ENCODE data around the gene MUCL3.
"Not testable (repeated sequence)": the region's sequence is repeated elsewhere in the genome, so short reads cannot be mapped to it uniquely, and the experiment has no call there.

MUCL3 gene

DNA sequence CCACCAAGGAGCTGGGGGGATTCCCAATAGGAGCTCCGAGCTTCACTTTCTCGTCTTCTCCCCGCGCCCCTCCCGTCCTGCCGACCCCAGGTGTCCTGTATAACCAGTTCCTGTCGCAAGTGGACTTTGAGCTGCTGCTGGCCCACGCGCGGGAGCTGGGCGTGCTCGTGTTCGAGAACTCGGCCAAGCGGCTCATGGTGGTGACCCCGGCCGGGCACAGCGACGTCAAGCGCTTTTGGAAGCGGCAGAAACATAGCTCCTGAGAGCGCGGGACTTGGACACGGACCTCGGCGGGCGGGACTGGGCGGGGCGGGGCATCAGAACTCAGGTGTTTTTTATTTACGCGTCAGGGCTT, 27.1 kb upstream of the MUCL3 start:
- DNase-seq (ENCODE audit: low read depth in 2 of 2) = no peak

DNA sequence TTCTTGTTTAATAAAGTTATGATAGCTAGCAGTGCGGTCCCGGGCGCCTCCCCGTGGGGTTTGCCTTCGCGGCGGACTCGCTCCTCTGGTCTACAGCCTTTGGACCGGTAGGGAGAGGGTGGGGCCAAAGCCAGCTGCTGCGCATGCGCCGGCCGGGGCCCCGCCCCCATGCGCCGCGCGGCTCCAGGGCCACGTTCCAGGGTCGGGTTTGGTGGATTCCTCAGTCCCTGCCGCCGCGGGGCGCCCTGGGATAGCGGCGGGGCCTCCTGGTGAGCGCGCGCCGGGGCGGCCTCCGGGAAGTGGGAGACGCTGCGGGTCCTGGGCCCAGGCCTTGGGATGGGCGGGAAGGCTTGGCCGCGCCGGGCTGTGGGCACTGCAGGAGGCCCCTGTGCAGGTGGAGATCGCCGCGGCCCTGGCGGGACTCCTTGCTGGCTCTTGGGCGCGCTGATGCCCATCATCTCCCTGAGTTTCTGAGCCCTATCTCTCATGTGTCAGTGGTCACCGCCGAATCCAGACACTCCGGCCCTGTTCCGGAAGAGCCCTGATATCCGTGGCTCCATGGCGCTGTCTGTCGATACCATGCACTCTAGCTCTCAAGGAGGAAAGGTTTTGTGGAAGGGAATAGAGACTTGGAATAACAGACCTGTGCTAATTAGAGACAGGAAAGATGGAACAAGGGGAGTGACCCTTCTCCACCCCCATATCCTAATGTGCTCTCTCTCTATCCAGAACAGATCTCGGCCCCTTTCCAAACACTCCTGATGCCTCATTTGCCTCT, 26.5 kb upstream of the MUCL3 start, which contains the start of gene VARS2:
VARS2 (plus strand) TSS at position 163 of the 778 bp plus-strand sequence; CDS start at position 762, 599 bp downstream.
- peak; percentile 75 to 77 for DNase-seq (ENCODE audit: low read depth in 2 of 2)

DNA sequence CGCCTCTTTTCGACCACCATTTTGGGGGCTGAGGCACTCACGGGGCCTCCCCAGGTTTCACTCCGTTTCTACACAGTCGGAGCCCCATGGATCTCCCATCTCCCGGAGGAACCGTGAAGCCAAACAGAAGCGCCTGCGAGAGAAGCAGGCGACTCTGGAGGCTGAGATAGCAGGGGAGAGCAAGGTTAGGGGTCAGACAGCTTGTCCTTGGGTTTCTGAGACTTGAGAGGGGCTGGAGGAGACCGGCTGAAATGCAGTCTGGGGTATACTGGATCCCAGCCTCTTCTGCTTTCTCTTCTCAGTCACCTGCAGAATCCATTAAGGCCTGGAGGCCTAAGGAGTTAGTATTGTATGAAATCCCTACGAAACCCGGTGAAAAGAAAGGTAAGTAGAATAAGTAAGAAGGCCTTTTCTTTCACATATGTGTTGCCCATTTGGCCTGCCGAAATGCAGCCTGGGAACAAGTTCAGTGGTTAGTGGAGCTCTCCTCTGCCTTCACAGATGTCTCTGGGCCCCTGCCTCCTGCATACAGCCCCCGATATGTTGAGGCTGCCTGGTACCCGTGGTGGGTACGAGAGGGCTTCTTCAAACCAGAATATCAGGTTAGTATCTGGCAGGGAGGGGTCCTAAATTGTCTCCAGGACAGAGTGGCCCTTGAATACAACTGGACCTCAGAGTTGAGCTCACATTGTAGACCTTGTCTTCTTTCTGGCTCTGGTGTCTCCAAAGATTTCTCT, 25.8 kb upstream of the MUCL3 start:
- DNase-seq (ENCODE audit: low read depth in 2 of 2) = no peak

DNA sequence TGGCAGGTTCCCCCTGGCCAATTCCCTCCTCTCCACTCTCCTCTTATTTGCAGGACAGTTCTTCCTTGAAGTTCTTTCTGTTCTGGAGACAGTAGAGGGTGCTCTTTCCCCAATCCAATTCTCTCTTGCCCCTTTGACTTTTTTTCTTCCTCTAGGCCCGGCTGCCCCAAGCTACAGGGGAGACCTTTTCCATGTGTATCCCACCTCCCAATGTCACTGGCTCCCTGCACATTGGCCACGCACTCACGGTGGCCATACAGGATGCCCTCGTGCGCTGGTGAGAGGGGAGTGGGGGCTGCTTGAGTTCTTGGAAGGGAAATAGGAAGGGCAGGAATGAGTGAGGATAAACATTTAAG, 25.2 kb upstream of the MUCL3 start:
- DNase-seq (ENCODE audit: low read depth in 2 of 2) = no peak

DNA sequence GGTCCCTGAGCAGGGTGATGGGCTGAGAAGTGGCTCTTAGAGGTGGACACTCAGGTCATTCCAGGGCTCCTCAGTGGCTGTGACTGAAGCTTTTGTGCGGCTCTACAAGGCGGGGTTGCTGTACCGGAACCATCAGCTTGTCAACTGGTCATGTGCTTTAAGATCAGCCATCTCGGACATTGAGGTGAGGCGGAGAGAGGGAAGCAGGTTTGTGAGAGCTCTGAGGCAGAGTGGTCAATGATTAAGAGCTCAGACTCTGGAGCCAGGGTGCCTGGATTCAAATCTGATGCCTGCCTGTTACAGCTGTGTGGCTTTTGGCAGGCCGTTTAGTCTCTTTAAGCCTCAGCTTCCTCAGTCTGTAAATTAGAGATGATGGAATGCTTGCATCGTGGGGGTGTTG, 23.7 kb upstream of the MUCL3 start:
- no peak for DNase-seq (ENCODE audit: low read depth in 2 of 2)

DNA sequence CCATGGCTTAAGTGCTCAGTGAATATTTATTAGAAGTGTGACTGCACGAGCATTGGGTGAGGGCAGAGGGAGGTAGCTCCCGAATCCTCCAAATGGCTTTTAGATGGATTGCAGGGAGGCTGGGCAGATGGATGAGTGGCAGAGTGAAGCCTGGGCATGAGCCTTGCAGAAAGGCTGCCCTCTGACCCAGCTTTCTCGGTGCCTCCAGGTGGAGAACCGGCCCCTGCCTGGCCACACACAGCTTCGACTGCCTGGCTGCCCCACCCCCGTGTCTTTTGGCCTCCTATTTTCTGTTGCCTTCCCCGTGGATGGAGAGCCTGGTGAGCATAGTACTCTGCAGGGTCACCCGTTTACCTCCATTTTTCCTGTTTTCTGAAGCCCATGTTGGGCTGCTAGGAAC, 23.3 kb upstream of the MUCL3 start:
- no peak for DNase-seq (ENCODE audit: low read depth in 2 of 2)

DNA sequence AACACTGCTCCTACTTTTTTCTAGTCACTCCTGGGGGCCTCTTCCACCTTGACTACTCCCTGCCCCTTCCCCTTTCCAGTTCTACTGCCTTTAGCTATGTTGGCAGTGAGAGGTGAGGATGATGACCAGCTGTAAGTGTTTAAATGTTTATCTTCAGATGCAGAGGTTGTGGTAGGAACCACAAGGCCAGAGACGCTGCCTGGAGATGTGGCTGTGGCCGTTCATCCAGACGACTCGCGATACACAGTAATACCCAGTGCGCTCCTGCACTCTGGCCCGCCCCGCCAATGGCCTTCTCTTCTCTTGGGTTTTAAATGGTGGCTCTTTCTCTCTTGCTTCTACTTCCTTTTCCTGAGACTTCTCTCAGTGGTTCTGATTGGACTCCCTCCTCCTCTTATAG, 22.1 kb upstream of the MUCL3 start:
- DNase-seq (ENCODE audit: low read depth in 2 of 2) = no peak

DNA sequence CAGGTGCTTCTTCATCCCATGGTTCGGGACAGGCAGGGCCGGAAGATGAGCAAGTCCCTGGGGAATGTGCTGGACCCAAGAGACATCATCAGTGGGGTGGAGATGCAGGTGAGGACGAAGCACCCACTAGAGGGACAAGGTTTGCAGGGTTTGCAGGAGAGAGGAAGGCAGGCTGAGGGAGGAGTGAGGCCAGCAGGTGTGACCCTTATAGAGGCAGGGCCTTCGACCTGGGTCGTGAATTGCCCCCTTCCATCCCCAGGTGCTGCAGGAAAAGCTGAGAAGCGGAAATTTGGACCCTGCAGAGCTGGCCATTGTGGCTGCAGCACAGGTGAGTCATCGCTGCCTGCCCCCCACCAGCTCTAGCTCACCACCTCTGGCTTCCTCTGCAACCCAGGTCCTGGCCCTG, 18.3 kb upstream of the MUCL3 start:
- DNase-seq (ENCODE audit: low read depth in 2 of 2) = no peak

DNA sequence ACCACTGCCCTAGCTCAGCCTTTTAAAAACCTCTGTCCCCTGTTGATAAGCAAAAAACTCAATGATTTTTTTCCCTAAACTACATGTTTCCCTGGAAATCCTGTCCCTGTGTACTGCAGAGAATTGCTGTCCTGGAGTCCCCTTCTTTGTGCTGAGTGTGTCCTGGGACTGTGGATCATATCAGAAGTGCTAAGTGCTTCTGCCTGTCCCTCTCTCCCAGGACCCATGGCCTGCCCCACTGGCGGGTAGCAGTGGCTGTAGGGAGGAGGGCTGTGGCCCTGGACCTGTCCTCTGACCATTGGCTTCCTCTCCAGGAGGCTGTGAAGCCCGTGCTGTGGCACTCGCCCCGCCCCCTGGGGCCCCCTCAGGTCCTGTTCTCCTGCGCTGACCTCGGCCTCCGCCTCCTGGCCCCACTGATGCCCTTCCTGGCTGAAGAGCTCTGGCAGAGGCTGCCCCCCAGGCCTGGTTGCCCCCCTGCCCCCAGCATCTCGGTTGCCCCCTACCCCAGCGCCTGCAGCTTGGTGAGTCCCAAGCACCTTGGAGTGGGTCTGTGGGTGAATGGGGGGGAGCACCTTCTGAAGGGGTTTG, 16.6 kb upstream of the MUCL3 start:
- DNase-seq (ENCODE audit: low read depth in 2 of 2) = not testable (repeated sequence)

DNA sequence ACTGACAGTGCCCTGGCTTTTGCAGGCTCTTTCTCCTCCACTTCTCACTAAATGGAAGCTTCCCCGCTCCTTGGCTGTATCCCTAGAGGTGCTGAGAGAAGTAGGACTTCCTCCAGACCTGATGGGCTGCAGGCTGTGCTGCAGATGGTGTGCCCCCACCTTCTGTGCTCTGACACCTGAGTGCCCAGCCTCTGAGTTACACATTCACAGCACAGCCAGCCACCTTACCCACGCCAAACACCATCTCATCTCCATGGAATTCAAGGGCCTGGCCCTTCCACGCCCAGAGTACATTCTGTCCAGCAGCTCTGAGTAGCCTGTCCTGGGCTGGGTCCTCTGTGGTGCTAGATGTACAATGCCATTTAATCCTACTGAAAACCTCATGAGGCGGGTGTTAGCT, 14.1 kb upstream of the MUCL3 start:
- DNase-seq (ENCODE audit: low read depth in 2 of 2) = no peak

DNA sequence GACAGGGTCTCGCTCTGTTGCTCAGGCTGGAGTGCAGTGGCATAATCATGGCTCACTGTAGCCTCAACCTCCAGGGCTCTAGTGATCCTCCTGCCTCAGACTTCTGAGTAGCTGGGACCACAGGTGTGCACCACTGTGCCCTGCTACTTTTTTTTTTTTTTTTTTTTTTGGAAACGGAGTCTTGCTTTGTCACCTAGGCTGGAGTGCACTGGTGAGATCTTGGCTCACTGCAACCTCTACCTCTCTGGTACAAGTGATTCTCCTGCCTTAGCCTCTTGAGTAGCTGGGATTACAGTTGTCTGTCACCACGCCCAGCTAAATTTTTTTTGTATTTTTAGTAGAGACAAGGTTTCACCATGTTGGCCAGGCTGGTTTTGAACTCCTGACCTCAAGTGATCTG, 13.7 kb upstream of the MUCL3 start:
- DNase-seq (ENCODE audit: low read depth in 2 of 2) = not testable (repeated sequence)

DNA sequence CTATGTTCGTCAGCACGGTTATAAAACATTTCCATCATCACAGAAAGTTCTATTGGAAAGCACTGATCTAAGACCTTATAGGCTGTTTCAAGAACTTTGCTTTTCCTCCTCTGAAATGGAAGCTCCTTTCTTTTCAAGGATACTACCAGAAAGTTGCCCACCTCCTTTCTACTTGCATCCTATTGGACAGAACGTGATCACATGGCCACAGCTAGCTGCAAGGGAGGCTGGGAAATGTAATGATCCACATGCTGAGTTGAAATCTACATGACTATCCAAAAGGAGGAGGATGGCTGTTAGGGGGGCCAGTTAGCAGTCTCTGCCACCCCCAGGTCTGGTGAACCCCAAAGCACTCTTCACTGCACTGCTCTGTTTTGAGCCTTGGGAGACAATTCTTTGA, 12.1 kb upstream of the MUCL3 start:
- no peak for DNase-seq (ENCODE audit: low read depth in 2 of 2)

DNA sequence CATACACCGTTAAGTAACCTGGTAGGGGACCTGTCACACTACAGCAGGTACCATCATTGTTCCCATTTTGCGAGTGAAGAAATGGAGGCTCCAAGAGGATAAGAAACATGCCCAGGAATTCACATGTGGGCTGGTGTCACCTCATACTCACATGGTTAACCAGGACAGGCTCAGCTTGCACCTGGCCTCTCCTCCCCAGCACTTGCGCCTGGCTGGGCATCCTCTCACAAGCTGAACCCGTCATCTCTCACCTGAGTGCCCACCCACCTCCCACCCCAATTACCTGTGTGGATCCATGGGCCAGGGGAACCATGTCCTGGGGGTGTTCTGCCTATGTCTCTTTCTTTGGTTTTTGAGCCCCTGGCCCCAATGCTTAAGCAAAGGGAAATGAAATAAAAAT, 10.3 kb upstream of the MUCL3 start:
- DNase-seq (ENCODE audit: low read depth in 2 of 2) = no peak

DNA sequence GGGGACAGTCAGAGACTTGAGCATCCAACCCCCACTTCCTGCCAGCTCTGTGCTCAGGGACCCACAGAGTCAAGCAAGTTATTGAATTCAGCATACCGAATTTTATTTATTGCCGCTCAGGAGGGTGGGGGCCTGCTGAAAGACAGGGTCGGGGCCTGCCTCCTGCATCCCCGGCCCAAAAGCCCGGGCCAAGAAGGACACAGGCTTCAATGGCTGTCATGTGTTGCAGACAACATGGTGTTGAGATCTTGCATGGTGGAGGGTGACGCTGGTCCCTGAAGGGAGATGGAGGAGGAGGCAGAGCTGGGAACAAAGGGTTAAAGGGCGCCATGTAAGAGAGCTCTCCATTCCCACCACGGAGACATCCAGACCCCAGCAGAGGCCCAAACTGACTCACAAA, 9.5 kb upstream of the MUCL3 start:
- DNase-seq (ENCODE audit: low read depth in 2 of 2) = no peak

DNA sequence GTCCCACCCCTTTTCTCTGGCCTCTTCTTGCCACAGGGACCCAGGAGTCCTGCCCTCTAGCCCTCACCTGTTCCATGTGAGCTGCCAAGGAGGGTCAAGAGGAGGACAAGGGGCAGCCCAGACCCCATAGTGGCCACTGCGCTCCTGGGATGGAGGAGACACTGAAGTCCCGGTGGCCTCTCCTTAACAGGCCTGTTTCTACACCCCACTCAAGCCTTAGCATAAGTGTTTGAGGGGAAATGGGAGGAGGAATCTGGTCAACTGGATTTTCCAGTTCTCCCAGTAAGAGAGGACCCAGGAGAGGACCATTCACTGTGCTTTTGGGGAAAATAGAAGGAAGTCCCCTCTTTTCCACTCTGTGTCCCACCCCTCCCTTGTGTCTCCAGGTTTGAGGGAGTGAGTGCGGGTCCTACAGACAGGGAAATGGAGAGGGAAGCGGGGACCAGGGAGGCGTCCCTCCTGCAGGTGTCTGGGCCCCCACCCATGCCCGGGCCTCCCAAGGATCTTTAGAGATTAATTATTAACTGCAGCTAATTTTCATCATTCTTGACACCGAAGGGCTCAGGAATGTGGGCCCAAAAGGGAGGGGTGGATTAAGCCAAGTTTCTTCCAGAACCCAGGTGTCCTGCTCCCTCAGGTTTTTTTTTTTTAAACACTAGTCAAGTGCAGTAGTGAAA, 8.7 kb upstream of the MUCL3 start, which contains the start of gene SFTA2:
SFTA2 (minus strand) TSS at position 202 of the 677 bp plus-strand sequence; CDS start at position 128, 74 bp downstream.
- no peak for DNase-seq (ENCODE audit: low read depth in 2 of 2)

DNA sequence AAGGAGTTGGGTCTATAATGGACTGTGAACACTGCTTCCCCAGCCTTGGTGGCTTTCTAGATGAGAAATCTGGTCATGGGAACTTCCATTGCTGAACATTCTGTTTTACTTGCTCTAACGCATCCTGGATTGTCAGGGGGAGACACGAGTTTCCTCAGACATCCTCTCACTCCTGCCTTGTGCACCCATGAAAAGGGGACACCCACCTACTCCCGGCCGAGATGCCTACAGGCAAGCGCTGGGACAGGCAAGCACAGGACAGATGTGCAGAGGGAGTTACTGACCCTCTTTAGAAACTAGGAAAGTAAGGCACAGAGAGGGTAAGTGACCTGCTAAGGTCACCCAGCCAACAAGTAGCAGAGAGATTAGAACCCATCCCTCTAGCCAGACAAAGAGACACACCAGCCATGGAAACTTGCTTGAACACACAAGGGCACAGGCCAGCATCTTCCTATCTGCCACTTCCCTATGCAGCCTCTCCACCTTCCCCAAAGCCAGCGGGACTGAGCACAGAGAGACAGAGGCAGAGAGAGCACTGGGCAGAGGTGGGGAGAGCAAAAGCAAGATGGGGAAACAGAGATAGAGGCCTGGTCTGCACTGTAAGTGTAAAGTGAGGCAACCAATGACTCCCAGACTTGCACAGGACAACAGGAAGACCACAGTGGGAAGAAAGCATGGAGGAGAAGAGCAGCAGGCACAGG, 8.0 kb upstream of the MUCL3 start:
- DNase-seq (ENCODE audit: low read depth in 2 of 2) = no peak

DNA sequence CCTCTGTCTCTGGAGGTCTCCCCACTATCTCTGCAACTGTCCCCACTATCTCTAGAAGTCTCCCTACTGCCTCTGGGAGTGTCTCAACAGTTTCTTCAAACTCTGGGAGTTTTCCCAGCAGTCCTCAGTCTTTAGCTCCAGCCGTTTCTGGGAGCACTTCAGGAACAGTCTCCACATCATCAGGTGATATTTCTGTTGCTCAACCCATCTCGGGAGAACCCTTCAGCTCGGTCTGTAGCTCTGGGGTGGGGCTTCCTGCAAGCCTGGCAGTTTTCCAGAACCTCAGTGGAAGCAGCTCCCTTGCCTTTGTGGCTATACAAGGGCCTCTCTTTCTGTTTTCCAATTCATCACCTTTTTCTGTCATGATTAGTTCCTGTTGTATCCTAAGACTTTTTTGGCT, 5.8 kb upstream of the MUCL3 start:
- no peak for DNase-seq (ENCODE audit: low read depth in 2 of 2)

DNA sequence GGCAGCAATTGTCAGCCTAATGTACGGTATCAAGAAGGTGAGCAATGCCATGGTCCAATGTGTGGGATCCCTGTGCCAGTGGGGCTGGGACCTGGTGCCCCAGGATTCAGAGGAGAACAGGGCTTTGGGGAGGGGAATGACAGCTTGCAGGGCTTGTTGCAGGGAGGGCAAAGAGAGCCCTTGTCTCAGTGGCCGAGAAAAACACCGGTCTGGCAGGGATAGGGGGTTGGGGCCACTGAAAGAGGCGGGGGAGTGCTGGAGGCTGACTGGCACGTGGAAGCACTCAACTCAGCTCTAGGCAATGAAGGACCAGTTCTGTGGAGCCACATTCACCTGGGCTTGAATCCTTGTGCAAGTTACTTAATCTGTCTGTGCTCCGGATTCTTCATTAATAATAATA, 3.5 kb upstream of the MUCL3 start:
- DNase-seq (ENCODE audit: low read depth in 2 of 2) = no peak

DNA sequence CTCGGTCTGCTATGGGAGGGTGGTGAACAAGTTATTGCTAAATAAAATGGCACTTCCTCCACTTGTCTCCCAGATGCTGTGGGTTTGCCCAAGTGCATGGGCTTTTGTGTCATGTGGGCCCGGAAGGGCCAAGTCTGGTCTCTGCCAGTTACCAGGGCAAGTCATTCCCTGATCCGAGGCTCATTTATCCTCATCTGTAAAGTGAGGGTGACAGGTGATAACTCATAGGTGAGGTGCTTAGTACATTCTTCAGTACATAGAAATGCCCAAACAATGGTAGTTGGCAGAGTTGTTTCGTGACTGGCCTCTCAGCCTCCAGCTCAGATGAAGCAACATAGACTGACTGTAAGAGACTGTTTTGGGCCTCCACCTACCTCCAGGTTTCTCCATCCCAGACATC, 2.0 kb upstream of the MUCL3 start:
- no peak for DNase-seq (ENCODE audit: low read depth in 2 of 2)

DNA sequence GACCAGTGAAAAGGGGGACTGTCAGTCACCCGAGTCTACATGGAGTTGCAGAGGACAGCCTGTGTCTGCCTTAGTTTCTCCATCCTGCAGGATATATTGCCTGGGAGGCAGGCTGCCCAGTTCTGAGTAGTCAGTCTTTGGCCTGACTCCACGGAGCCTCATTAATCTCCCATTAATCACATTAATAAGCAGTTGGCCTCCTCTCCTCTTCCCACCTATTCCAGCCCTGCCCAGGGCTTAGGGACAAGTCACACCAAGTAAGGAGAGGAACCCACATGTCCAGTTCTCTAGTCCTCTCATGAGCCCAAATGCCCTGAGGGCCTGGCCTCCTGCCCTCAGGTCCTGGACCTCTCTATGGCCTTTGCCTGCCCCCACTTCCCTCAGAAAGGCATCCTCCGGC, 1.3 kb upstream of the MUCL3 start:
- no peak for DNase-seq (ENCODE audit: low read depth in 2 of 2)

DNA sequence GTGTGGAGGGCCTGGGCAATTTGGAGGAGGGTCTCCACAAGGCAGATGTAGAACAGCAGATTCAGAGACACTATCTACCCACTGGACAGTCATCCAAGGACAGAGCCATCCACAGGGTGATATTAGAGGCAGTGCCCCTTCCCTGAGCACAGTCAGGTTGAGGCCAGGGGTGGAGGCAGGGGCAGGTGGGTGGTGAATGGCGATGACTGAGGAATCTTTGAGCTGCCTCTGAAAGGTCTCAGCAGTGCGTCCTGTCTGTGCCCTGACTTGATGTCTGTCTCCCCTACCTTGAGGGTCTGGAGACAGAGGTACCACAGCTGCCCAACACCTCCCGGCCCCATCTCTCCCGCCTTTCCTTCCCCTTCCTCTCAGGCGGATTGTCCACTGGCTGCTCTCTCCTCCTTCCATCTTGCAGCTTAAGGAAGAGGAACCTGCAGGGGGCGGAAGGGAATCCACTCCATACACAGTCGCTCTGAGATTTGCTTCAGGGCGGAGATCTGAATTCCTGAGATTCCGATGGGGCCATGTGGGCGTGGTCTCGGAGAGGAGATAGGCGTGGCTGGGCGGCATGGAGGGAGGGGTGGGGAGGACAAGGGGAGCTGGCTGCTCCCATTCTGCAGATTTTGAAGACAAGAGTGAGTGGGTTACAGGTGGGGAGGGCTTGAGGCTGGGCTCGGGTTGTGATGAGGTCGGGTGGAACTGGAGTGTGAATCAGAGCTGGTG, 1.7 kb downstream of the MUCL3 start:
- no peak for DNase-seq (ENCODE audit: low read depth in 2 of 2)
